GM12864 (cell line): Measurements from ENCODE around the gene AJAP1.

ENCODE experiments used
- DNase-seq: peaks from one replicate; pipeline ENCODE4 v3.0.0-alpha.2; 2011; ENCODE audit warnings: low read depth
- H3K4me3 ChIP-seq: 2 replicates; pipeline ENCODE4 v1.5.1; 2011; ENCODE audit warnings: mild to moderate bottlenecking, low read depth, low read length, control low read depth
- TF ChIP-seq, protein P1 (sequence below): IDR thresholded peaks from 2 replicates; pipeline ENCODE4 v1.5.1; 2011; ENCODE audit warnings: low read depth, mild to moderate bottlenecking, moderate library complexity, low read length, control low read depth, inconsistent platforms; ENCODE audit errors: missing control alignments

AJAP1 gene

DNA sequence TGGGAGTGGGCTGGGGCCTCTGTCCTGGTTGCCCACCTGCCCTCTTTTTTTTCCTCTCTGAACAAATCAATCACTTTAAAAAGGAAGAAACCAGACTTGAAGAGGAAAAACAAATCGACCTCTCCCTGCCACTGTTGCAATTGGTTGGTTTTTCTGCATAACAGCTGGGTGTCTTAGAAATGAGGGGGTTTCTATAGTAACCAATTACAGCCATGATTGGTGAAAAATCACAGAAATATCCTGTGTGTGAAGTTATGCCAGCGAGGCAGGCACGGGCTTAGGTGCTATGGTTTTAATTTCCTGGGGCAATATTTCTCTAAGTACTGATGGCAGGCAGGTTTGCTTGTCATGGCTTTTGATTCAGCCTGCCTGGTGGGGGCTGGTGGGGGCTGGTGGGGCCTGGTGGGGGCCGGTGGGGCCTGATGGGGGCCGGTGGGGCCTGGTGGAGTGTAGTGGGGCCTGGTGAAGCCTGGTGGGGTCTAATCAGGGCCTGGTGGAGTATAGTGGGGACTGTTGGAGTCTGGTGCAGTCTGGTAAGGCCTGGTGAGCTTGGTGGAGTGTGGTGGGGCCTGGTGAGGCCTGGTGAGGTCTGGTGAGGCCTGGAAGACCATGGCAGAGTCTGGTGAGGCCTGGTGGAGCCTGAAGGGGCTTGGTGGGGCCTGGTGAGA, 54.6 kb downstream of the AJAP1 start:
- DNase-seq, result no peak
- H3K4me3 ChIP-seq, result no peak overlapping the region
- TF ChIP-seq, protein P1, sequence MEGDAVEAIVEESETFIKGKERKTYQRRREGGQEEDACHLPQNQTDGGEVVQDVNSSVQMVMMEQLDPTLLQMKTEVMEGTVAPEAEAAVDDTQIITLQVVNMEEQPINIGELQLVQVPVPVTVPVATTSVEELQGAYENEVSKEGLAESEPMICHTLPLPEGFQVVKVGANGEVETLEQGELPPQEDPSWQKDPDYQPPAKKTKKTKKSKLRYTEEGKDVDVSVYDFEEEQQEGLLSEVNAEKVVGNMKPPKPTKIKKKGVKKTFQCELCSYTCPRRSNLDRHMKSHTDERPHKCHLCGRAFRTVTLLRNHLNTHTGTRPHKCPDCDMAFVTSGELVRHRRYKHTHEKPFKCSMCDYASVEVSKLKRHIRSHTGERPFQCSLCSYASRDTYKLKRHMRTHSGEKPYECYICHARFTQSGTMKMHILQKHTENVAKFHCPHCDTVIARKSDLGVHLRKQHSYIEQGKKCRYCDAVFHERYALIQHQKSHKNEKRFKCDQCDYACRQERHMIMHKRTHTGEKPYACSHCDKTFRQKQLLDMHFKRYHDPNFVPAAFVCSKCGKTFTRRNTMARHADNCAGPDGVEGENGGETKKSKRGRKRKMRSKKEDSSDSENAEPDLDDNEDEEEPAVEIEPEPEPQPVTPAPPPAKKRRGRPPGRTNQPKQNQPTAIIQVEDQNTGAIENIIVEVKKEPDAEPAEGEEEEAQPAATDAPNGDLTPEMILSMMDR, result no peak

DNA sequence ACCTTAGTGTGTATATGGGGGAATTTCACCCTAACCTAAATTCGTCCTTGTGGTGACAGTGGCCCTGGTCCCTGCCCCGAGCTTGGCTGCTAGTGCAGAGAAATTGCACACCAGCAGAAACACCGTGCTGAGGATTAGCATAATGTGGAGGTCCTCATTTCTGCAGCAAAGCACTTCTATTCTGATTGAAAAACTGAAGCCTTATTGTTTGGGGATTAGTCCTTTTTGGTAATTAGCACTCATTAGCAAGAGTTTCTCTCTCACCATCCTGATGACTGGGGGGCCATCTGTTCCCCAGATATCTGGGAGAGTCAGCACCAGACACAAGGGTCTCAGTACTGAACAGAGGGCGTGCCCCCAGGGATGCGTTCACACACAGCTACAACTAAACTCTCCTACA, 55.2 kb downstream of the AJAP1 start:
- H3K4me3 ChIP-seq, result no peak overlapping the region
- DNase-seq, result no peak
- TF ChIP-seq, protein P1, result no peak

DNA sequence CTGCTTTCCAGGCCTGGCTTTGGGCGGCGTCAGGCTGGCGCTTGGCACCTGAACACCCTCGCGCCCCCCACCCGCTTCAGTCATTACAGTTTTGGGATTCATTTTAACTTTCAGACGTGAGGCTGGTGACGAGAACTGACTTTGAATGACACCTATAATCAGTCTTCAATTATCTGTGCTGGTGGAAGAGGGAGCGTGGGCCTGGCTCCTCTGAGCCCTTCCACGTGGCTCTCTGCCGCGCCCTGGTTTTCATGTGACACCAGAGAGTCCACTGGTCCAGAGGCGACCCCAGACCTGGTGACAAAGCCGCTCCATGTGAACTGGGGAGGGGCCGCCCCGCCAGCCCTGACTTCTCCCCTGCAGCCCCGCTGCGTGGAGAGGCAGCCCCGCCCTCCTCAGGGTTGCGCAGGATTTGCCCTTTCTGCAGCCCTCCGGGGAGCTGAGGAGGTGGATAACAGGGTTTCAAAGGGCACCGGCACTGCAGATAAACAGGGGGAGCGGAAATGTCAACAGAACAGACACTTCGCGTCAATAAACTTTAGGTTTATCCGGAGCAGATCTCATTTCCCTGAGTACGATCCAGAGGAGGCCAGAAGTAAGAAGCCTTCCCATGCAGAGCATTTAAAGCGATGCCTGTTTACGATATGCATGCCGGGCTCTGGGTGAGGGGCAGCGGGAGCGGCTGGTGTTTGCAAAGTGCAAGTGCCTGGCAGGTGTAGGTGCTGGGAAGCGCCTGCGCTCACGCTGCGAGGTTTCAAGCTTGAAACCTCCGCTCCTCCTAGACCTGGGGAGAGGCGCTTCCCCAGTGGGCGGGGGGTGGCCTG, 56.4 kb downstream of the AJAP1 start:
- H3K4me3 ChIP-seq, result no peak overlapping the region
- TF ChIP-seq, protein P1, result no peak
- no peak for DNase-seq

DNA sequence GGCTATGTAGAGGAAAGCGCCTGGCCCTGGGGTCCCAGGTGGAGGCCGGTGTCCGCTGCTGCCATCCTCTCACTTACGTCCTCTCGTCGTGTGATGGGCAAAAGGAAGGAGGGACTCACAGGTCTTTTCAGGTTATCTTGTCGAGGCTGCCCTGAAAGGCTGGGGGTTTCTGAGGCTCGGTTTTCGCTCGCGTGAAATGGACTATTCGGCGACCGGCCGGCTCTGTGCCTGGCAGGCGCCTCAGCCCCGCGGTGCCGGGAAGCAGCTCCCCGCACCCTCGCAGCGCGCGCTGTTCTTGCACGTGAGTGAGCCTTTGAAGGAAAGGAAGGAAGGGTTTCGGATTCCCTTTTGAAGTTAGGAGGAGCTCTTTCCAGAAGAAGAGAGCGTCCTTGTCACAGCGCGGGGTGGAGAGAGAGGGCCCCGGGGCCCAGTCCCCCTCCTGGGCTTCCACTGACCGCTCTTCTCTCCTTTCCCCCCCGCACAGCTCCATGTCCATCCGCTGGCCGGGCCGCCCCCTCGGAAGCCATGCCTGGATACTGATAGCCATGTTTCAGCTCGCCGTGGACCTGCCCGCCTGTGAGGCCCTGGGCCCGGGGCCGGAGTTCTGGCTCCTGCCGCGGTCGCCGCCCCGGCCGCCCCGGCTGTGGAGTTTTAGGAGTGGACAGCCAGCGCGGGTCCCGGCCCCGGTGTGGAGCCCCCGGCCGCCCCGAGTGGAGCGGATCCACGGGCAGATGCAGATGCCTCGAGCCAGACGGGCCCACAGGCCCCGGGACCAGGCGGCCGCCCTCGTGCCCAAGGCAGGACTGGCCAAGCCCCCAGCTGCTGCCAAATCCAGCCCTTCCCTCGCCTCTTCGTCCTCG, 57.2 kb downstream of the AJAP1 start:
- no peak overlapping the region for H3K4me3 ChIP-seq
- no peak for DNase-seq
- TF ChIP-seq, protein P1, result no peak

DNA sequence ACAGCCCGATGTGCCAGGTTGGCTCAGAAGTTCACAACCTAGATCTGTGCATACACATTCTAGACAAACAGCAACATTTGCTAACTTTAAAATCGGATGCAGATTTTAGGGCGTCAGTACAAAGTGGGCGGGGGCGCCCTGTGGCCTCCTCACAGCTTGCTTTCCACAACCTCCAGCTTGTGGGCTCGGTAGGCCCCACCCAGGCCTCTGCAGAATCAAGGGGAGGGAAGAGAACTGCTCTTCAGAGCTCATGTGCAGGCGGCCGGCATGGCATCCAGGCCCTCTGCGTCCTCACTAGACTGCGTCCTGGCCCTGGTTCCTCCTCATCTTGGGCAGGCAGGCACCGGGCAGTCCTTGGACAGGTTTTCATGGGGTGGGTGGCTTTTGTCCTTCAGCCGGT, 59.3 kb downstream of the AJAP1 start:
- DNase-seq, result no peak
- TF ChIP-seq, protein P1, result no peak
- no peak overlapping the region for H3K4me3 ChIP-seq

DNA sequence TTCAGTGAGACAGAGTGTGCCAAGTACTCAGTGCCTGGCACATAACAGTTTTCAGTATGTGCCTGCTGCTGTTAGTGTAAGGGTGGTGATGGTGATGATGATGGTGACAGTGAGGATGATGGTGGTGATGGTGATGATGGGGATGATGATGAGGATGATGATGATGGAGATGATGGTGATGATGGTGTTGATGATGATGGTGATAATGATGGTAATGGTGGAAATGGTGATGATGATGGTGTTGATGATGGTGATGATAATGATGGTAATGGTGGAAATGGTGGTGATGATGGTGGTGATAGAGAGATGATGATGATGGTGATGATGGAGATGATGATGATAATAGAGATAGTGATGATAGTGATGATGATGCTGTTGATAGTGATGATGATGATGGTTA, 62.0 kb downstream of the AJAP1 start:
- DNase-seq, result no peak
- TF ChIP-seq, protein P1, result no peak
- H3K4me3 ChIP-seq, result no peak overlapping the region
